SK-N-SH treated with all-trans-retinoic acid at 6 μM for 48 hours (cell line): ENCODE measurements around the gene STK17B.

Experiments
- BACH2 ChIP-seq: fragments of 250-450 bp; sonication (Bioruptor Pico); IDR thresholded peaks from 2 replicates; pipeline ENCODE4 v1.9.0; 2021; ENCODE audit warnings: mild to moderate bottlenecking, borderline replicate concordance
- ESRRG ChIP-seq: fragments of 250-450 bp; sonication (Bioruptor Pico); IDR thresholded peaks from 2 replicates; pipeline ENCODE4 v1.6.1; 2021; ENCODE audit warnings: mild to moderate bottlenecking
- OSR1 ChIP-seq: fragments of 250-450 bp; sonication (Bioruptor Pico); IDR thresholded peaks from 2 replicates; pipeline ENCODE4 v1.8.0; 2022; ENCODE audit warnings: moderate library complexity, mild to moderate bottlenecking, inconsistent platforms
- RARB ChIP-seq: fragments of 250-450 bp; sonication (Bioruptor Pico); IDR thresholded peaks from 2 replicates; pipeline ENCODE4 v1.8.0; 2021; ENCODE audit warnings: mild to moderate bottlenecking, moderate library complexity
- TCF4 ChIP-seq: fragments of 250-450 bp; sonication (Bioruptor Pico); IDR thresholded peaks from 2 replicates; pipeline ENCODE4 v1.8.0; 2021; ENCODE audit warnings: mild to moderate bottlenecking, moderate library complexity, borderline replicate concordance
- TOX ChIP-seq: fragments of 250-450 bp; sonication (Bioruptor Pico); IDR thresholded peaks from 2 replicates; pipeline ENCODE4 v1.8.0; 2021; ENCODE audit warnings: mild to moderate bottlenecking, moderate library complexity, borderline replicate concordance
- ZC3H10 ChIP-seq: fragments of 250-450 bp; sonication (Bioruptor Pico); IDR thresholded peaks from 2 replicates; pipeline ENCODE4 v1.5.1; 2021; ENCODE audit warnings: mild to moderate bottlenecking, moderate library complexity
- ZNF70 ChIP-seq: fragments of 450-650 bp; formaldehyde crosslinking; IDR thresholded peaks from 2 replicates; pipeline ENCODE4 v1.5.0; 2020; ENCODE audit warnings: mild to moderate bottlenecking, moderate library complexity
- TF ChIP-seq, protein P1 (sequence below): fragments of 250-450 bp; sonication (Bioruptor Pico); IDR thresholded peaks from 2 replicates; pipeline ENCODE4 v1.8.0; 2020; ENCODE audit warnings: mild to moderate bottlenecking, moderate library complexity, borderline replicate concordance
- TF ChIP-seq, protein P2 (sequence below): fragments of 250-450 bp; sonication (Bioruptor Pico); IDR thresholded peaks from 2 replicates; pipeline ENCODE4 v1.5.1; 2021; ENCODE audit warnings: mild to moderate bottlenecking, moderate library complexity

DNA sequence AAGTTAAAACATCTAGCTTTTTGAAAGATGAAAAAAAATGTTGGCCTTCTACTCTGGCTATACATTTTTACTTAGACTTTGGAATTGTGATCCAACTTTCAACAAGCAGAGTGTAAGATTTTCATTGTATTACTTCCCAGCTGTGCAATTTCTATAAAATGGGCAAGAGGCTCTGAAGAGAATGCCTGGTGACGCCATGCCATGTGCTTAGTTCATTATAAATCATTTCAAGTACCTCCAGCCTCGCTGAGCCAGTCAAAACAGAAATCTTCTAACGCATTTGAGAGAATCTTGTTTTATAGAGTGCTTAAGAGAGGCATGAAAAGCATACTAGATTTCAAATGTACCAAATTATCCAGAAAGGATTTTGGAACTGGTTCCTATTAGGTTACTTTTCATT lies 10.1 kb upstream of the STK17B start:
- TF ChIP-seq ZNF70 (CRISPR knock-in tag) (no peak), TCF4 (no peak), BACH2 (CRISPR knock-in tag) (no peak), RARB (CRISPR knock-in tag) (no peak), ZC3H10 (CRISPR knock-in tag) (no peak), TOX (no peak), ESRRG (CRISPR knock-in tag) (no peak), OSR1 (no peak)
- TF ChIP-seq, protein P1, sequence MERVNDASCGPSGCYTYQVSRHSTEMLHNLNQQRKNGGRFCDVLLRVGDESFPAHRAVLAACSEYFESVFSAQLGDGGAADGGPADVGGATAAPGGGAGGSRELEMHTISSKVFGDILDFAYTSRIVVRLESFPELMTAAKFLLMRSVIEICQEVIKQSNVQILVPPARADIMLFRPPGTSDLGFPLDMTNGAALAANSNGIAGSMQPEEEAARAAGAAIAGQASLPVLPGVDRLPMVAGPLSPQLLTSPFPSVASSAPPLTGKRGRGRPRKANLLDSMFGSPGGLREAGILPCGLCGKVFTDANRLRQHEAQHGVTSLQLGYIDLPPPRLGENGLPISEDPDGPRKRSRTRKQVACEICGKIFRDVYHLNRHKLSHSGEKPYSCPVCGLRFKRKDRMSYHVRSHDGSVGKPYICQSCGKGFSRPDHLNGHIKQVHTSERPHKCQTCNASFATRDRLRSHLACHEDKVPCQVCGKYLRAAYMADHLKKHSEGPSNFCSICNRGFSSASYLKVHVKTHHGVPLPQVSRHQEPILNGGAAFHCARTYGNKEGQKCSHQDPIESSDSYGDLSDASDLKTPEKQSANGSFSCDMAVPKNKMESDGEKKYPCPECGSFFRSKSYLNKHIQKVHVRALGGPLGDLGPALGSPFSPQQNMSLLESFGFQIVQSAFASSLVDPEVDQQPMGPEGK (CRISPR knock-in tag): no peak
- TF ChIP-seq, protein P2, sequence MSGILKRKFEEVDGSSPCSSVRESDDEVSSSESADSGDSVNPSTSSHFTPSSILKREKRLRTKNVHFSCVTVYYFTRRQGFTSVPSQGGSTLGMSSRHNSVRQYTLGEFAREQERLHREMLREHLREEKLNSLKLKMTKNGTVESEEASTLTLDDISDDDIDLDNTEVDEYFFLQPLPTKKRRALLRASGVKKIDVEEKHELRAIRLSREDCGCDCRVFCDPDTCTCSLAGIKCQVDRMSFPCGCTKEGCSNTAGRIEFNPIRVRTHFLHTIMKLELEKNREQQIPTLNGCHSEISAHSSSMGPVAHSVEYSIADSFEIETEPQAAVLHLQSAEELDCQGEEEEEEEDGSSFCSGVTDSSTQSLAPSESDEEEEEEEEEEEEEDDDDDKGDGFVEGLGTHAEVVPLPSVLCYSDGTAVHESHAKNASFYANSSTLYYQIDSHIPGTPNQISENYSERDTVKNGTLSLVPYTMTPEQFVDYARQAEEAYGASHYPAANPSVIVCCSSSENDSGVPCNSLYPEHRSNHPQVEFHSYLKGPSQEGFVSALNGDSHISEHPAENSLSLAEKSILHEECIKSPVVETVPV: no peak
